ENCODE results near the gene CTBP2. TPM values are rescaled to one million over a fixed set of nuclear protein-coding genes. Genes with fewer than 3 reads are reported as not detected.

The CTBP2 gene
- total RNA-seq, 1 donor from 2014 or later: 112 TPM

- DNase-seq: peak; percentile 34
Observed at GRCh38 chr10:125006921-125007426, 153.4 kb downstream of the CTBP2 start.

- DNase-seq: no peak
Observed at GRCh38 chr10:125006188-125006680, 154.1 kb downstream of the CTBP2 start.

DNA sequence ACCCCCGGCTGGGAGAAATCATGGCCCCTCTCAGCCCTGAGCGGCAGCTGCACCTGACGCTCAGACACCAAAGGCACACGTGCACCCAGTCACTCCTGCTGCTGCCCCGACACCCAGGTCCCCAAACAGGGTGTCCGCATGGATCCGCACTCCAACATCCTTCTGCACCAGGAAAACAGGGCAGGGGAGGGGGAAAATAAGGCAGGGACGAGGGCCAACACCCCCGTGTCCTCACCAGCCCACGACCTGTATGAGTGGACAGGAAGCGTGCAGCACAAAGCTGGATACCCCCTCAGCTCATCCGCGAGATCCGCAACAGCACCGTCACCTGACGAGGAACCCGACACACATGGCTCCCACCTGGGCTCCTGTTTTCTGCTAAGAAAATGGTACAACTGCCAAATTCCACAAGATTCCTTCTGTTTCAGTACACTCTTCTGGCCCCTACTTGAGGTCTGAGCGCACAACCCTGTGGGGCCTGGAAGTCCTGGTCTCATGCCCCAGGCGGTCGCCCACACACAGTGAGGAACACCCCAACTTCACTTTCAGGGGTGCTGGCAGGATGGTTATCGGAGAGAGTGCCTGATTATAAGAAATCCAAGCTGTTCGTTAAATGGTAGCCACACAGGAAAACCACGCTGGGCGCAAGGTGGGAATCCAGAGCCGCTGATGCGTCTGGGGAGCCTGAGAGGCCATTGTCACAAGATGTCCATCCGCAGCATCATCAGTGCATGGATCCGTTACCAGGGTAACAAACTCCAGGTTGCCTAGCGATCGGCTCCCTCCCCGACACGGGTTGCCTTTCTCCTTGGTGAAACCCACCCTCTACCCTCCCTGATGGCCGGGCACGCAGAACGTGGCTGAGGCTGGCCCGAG lies 154.8 kb downstream of the CTBP2 start:
- DNase-seq: no peak

GRCh38 chr10:125004571-125005311 lies 155.6 kb downstream of the CTBP2 start:
- DNase-seq: no peak

- no peak for DNase-seq
Observed at GRCh38 chr10:125003901-125004467, 156.4 kb downstream of the CTBP2 start.

GRCh38 chr10:125003146-125003900 lies 157.0 kb downstream of the CTBP2 start:
- DNase-seq: no peak

- no peak for DNase-seq
Observed at GRCh38 chr10:125002423-125003145, 157.8 kb downstream of the CTBP2 start.

GRCh38 chr10:125002047-125002422 lies 158.3 kb downstream of the CTBP2 start:
- no peak for DNase-seq

DNA sequence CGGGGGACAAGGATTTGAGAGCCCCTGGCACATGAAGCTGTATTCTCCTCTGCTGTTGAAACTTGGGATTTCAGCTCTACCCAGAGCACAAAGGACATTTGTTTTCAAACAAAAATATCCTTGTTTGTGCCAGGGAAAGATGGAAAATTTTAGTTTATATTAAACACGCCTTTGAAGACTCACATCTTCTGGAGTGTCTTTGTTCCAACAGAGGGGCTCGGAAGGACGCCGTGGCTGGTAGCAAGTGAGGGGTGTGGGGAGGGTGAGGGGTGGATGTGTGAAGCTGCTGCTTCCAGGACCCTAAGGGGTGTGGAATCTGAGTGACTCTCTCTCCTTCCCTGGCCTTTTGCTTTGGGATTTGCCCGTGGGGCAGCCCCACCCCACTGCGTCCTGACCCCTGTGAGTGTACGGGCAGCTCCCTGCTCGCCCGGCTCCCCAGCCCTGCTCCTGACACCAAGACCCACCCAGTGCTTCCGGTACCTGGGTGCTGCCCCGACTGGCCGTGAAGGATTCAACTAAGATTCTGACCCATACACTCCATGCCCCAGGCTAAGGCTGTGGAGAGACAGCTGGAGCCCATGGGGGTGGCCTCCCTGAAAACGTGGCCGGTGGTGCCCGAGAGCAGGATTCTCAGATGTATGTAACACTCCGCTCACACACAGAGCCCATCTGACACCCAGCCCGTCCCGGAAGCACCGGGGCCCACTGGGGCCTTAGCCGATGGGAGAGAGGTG lies 158.9 kb downstream of the CTBP2 start:
- DNase-seq: no peak

- no peak for DNase-seq
Observed at GRCh38 chr10:125000366-125001312, 159.7 kb downstream of the CTBP2 start.

DNA sequence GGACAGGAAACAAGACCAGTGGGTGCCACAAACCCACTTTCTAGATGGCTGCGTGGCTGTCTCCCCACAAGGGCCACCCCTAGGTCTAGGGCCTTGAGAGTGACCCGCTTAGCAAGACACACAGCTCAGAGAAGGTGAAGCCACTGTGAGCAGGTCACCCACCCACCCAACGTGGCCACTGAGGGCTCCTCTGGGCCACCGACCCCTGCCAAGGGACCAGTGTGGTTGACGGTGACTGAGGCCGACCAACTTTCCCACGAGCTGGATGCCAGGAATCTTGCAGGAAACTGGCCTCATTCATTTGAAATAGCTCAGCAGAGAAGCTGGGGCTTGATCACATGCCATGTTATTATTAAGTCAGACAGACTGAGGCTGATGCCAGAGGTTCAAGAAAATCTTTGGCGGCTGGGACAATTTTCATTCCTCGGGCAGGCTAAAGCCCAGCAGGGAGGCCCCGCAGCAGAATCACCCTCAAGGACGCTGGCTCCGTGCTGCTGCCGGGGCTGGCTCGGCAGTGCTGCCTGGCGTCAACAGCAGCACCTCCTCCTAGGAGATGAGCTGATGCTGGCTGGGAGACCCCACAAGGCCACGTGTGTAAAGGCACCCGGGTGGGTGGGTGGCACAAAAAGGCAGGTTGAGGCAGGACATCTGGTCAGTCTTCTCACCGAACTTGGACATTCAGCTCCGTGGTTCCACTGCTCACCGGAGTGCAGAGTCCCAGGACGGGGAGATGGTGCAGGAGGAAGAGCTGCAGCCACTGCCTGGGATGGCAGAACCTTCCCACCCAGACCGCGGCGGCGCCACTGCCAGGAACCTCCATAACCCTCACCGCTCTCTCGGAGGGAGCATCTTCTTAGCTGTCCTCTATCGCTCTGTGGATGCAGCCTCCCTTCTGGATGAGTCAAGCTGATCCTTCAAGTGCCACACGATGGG lies 160.7 kb downstream of the CTBP2 start:
- DNase-seq: peak; percentile 48

DNA sequence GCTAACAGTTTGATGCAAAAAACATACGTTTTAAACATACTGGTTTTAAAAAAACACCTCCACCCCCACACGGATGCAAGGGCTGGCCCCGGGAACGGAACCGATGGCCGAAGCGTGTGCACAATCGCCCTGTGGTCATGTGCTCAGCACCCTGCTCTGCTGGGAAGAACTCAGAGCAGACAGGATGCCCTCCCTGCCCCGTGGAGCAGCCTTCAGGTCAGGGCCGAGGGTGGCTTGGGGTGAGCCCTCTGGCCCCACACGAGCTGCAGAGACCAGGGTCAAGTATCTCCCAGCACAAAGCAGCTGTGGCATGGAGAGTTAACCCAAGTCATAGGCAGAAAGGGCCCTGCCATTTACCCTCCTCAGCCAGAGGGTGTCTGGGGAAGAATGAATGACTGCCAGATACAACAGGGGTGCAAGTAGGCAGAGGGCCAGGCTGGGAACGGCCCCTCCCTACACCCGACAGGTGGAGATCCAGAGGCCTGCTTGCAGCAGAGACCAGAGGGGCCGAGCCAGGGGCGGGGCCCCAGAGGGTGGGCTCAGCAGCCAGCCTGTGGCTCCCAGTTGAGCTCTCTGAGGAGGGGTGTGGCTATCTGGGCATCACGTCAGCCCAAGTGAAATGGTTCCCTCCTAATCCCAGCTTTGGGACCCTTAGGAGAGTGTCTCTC lies 161.6 kb downstream of the CTBP2 start:
- no peak for DNase-seq

GRCh38 chr10:124997771-124998623 lies 162.4 kb downstream of the CTBP2 start:
- DNase-seq: no peak

GRCh38 chr10:124997306-124997705 lies 163.1 kb downstream of the CTBP2 start:
- no peak for DNase-seq

- DNase-seq: no peak
Observed at GRCh38 chr10:124996854-124997215, 163.5 kb downstream of the CTBP2 start.

DNA sequence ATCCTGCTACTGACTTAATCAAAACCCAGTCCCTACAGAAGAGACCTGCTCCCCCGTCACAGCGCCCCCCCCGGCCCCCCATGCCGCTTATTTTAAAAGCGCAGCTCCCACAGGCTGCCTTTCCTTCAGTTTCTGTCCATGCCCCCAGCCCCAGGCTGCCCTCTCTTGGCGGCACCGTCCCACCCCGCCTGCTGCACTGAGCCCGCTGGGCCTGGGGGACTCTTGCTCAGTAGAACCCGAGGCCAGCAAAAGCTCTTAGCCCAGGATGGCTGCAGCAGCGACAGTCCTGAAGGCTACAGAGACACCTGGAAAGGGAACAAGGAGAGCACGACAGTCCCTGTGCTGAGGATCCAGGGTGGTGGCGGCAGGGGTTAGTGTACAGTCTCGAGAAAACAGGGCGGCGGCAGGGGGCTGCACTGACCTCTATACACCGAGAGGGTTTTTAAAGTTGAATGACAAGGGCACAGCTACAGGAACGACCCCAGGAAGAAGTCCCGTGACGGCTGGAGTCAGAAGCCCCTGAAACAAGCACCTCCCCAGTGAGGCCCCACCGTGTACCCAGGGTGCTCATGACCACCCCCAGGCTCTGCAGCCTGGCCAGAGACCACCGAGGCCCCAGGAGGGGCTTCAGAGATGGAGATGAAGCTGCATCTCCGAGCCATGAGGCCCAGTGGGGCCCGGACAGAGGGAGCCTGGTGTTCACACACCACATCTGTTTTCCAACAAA lies 164.1 kb downstream of the CTBP2 start:
- DNase-seq: no peak

All from dermis blood vessel endothelial cell (primary cell).